HG03439 (cell line): ENCODE results near the gene IDNK.

Source experiments
- ATAC-seq: cut with Tn5 transposase; IDR thresholded peaks from one replicate; pipeline ENCODE4 v1.9.1; 2021; ENCODE audit warnings: mild to moderate bottlenecking, moderate library complexity; ENCODE audit not compliant: unreplicated experiment

IDNK gene

DNA sequence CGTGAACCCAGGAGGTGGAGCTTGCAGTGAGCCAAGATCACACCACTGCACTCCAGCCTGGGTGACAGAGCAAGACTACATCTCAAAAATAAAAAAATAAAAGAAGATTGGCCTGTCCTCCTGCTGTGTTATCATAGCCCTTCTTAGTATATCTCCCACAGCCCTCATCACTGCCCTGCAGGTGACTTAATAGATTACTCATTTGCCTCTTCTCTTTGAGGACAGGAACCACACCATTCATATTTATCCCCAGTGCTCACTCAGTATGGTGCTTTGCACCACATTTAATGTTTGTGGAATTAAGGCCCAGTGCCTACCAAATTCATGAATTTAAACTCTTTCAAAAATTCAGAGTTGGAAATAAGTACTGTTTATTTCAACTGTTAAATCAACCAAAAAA, 10.3 kb downstream of the IDNK start:
- no peak for ATAC-seq

DNA sequence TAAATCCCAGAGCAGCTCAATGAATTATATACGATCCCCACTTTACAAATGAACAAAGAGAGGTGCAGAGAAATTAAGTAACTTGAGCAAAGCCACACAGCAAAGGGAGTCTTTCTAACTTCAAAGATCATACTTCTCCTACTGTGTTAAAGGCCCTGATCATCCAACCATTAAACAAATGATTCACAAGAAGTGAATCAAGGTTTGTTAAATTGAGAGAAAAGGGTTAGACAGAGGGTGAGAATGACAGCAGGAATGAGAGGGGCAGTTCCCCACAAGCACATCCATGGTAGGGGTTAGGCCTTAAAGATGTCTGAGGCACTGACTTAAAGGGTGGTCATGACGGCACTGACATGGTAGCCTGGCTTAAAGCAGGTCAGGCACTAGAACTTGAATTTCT, 10.7 kb downstream of the IDNK start:
- no peak for ATAC-seq

DNA sequence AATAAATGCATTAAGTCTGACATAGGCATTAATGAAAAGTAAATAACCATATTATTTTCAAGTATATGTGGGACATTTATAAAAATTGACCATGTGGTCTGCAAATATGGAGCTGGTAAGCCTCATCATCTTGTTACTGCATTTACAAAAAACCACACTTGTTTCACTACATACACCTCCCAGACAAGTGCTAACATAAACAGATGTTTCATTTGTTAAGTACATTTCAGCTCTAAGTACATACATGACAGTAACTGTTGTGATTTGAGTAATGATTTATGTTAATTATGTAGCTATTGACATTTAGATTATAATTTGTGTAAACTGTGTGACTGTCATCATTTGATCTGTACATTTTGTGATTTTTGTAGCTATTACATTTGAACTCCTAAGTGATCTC, 13.9 kb downstream of the IDNK start:
- ATAC-seq, result no peak

DNA sequence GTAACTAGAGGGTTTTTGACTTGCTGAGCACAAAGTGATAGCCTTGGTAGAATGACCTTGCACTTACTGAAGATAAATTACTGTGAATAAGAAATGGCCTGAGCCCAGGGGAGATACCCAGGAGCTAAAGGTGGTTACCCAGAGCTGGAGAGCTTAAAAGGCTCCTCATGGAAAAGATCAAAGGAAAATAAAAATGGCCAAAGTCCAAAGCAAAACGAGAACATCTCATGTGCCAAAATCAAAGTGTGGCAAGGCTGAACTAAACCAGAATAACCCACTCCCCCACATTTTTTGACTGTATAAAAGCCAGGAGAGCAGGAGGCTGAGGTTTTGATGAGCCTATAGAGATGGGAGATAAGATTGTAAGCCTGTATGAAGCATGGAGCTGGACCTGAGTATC, 14.4 kb downstream of the IDNK start:
- no peak for ATAC-seq

- no peak for ATAC-seq
Measured at GRCh38 chr9:83639266-83639665, 16.3 kb downstream of the IDNK start.

DNA sequence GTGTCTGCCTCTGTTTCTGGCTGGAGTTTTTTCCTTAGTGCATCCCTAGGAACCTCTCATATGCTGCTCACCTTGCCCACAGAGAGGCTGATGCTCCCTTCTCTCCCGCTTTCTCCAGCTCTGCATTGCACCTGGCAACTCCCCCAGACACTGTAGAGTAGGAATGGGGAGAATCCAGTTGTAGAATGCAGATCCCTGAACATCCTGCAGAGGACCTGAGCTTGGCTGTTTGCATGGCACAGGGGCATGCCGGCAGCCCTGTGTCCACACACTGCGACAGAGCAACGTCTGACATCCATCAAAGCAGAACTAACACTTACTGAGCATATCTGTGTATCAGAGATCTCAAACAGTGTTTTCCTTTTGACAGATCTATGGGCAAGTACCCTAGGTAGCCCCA, 19.9 kb downstream of the IDNK start:
- ATAC-seq, result no peak

DNA sequence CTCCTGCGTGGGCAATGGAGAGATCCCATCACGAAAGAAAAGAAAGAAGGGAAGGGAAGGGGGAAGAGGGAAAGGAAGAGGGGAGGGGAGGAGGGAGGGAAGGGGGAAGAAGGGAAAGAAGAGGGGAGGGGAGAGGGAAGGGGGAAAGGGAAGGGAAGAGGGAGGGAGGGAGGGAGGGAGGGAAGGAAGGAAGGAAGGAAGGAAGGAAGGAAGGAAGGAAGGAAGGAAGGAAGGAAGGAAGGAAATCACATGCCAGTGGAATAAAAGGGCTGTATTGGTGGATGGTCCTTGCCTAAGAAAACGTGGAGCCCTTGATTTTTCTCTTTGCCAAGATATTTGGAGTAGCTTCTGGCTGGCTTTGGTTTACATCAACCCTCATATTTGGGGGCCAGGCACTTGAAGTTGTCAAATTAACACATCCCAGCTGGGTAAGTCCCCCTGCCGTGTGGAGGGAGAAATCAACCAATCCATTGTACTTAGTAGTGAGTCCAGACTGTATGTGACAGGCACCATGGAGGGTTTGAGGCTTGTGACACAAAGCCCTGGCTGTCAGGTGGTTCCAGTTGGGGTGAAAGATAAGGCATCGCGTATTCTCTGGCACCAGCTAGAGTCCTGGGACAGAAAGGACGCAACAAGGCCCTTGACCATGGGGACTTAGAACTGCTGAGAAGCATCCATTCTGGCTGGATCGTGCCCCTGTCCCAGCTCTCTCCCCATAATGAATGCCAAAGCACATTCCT, 23.7 kb downstream of the IDNK start:
- no peak for ATAC-seq

DNA sequence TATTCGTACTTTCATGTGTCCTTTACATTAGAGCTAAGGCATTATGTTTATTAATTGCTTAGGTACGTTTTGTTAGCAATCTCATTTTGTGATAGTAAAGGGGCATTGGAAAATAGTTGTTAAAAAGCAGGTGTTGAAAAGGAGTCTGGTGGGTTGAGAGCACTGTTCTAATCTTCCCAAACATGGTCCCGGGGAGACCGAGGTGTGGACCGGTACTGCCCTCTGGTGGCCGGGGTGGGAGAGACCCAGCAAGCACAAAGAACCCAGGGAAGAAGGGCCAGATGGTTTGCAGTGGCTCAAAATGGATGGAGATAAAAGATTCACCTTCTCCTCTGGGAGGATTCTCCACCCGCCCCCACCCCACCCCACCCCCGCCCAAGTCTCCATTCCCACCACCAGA, 26.1 kb downstream of the IDNK start:
- no peak for ATAC-seq

DNA sequence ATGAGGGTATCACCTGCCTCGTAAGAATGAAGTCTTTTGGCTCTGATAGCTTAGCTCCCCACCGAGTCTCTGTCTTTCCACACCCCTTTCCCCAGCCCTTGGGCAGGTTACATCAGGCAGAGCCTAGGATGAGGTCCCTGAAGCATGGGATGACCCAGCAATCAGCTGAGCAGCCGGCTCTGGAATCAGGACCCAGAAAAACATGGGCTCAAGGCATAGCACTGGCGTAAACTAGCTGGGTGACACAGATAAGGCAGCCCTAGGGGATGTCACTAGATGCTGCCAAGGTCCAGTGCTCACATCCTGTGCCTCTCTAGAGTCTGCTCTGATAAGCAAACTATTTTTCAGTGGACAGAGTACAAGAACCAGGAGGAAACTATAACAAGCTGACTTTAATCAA, 26.6 kb downstream of the IDNK start:
- no peak for ATAC-seq

DNA sequence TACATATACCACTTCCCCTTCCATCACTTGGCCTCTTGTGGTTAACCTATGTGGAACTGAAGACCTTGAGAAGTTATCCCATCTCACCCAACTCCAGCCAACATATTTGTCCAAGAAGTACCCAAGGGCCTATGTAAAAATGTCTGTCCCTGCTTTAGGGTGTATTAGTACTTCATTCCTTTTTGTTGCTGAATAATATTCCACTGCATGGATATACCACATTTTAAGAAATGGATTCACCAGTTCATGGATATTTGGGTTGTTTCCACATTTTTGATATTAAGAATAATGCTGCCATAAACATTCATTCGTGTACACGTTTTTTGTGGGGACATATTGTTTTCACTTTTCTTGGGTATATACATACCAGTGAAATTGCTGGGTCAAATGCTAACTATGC, 28.6 kb downstream of the IDNK start:
- no peak for ATAC-seq

- ATAC-seq, result no peak
Measured at GRCh38 chr9:83652433-83652832, 29.5 kb downstream of the IDNK start.

GRCh38 chr9:83655433-83655832, 32.5 kb downstream of the IDNK start:
- ATAC-seq, result no peak

DNA sequence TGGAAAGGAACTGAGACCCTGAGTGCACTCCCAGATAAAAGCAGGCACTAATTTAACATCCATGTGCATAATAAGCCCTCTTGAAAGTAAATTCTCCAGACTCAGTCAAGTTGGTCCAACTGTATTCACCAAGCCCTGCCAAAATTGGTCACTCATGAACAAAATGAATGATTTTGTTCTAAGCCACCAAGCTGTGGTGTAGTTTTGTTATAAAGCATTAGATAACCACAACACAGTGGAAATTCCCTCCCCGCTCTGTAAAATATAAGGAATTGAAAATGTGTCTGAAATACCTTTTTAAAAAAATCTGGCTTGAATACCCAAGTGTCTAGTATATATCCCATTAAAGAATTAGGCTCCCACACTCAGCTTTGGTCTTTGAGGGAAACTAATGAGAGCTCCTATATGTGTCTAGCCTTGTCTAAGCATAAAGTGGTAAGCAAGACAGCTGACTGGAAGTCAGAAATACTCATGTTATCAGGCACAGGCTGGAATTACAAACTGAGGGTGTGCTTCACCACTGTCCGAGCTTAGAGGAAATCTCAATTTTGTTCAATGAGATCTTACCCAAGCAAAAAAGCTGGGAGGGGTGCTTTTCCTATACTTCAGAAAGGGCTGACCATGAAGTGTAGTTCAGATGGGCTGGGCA, 33.2 kb downstream of the IDNK start:
- no peak for ATAC-seq

DNA sequence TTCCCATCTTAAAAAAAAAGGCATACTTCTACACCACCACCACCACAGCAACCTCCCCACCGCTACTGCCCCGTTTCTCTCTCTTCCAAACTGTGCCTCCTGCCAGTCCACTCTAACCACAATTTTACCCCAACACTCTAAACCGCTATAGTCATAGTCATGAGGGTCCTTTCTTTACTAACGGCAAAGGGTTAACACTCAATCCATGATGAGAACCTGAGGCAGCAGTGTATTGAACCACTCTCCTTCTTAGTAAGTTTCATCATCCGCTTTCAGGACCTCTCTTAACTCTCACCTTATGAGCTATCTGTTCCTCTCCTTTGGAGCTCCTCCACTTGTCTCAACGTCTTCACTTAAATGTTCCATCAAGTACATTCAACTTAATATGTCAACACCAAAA, 34.0 kb downstream of the IDNK start:
- no peak for ATAC-seq

DNA sequence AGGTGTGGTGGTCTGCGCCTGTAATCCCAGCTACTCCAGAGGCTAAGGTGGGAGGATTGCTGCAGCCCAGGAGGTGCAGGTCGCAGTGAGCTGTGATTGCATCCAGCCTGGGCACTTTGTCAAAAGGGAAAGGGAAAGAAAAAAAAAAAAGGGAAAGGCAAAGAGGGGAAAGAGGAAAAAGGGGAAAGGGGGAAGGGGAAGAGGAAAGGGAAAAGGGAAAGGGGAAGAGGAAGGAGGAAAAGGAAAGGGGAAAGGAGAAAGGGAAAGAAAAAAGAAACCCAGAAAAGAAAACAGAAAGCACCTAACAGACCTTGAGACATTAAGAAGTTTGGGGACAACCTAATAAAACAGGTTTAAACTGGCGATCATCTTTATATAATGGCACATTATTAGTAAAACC, 40.0 kb downstream of the IDNK start:
- no peak for ATAC-seq

DNA sequence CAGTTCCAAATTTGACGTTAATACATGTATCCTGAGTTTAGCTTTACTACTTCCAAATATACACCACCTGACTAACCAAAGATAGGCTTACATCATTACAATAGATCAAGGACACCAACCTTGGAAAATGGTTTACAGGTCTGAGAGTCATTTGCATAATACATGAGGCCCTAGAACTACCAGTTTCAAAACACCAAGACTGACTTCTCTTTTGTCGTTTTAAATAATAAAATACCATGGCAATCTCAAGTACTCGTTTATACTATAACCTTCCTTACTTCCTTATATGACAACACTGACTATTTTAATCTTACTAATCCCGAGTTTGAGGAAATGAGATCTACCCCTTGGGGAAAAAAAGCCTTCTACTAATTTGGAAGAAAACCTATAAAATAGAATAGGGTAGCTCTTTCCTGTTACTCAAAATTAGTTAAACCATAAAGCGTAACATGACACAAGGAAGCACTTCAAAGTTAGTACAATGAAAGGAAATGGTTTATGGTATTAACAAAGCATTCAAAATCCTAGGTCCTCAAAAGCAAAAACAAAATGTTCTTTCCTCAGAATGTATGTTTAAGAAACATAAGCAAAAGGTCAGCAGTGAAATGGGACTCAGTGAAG, 42.7 kb downstream of the IDNK start:
- ATAC-seq, result peak; percentile 71

DNA sequence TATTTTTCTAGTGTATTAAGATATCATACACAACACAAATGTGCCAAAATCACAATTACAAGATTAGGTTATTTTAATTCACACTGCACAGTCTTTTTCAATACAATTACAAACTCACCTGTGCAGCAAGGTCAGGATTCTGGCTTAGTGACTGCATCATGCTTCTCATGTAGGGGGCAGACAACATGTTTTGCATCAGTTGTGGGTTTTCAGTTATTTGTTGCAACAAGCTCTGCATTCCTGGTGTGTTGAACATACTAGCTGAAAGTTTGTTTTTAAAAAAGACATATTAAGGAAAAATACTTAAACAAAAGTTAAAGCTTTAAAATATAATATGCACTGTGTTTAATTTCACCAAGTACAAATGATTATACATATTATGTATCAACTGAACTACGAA, 46.1 kb downstream of the IDNK start:
- no peak for ATAC-seq

GRCh38 chr9:83670381-83670780, 47.4 kb downstream of the IDNK start:
- ATAC-seq, result no peak

- no peak for ATAC-seq
Measured at GRCh38 chr9:83671451-83671850, 48.5 kb downstream of the IDNK start.

DNA sequence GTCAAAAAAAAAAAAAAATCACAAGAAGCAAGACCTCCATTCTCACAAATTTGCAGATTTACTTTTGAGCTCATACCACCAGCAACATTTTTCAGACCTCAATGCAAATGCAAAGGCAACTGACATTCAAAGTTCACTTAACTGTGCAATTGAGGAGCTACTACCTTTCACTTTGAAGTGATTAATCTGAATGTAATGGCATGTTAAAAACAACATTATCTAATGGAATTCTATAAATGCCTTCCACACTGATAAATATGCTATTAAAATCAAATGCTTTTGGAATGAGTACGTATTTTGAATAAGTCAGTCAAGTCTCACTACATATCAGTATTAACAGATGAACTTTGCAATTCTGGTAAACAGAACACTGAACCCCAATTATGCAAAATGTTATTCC, 52.5 kb downstream of the IDNK start:
- no peak for ATAC-seq

DNA sequence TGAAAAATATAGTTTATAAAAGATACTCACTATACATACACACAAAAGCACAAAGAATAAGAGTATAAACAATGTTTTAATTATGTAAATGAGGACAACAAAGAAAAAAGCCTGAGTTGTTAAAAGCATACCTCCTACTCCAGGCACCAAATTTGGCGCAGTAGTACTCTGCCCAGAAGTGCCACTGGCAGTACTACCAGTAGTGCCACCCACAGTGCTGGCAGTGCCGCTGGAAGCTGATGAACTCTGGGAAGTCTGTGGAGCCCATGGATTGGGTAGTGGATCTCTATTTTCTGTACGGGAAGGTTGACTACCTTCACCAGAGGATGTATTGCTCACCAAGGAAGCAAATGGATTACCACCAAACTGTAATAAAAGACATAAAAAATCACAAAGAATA, 54.7 kb downstream of the IDNK start:
- ATAC-seq, result no peak

DNA sequence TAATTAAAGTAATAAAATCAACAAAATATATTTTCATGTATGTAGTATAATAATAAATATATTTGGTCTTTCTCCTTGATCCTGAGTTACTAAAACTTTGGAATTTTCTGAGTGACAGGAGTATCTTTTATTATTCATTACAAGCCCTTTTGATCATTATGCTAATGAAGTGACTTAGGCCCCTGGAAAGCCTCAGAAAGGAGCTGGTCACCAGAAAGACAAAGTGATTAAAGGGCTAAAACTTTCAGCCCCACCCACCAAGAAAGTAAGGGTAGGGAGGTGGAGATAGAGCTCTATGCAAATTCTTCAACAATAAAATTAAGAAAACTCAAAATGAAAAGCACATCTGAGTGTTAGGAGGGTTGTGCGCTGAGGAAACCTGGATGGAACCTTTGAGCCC, 57.3 kb downstream of the IDNK start:
- ATAC-seq, result no peak
